Measurements from ENCODE around the gene TSPAN18. TPM values are rescaled to one million over a fixed set of nuclear protein-coding genes. Genes with fewer than 3 reads are reported as not detected.

The TSPAN18 gene
- total RNA-seq, 2 donors from 2014 or later: 41.4 to 65.8 TPM

DNA sequence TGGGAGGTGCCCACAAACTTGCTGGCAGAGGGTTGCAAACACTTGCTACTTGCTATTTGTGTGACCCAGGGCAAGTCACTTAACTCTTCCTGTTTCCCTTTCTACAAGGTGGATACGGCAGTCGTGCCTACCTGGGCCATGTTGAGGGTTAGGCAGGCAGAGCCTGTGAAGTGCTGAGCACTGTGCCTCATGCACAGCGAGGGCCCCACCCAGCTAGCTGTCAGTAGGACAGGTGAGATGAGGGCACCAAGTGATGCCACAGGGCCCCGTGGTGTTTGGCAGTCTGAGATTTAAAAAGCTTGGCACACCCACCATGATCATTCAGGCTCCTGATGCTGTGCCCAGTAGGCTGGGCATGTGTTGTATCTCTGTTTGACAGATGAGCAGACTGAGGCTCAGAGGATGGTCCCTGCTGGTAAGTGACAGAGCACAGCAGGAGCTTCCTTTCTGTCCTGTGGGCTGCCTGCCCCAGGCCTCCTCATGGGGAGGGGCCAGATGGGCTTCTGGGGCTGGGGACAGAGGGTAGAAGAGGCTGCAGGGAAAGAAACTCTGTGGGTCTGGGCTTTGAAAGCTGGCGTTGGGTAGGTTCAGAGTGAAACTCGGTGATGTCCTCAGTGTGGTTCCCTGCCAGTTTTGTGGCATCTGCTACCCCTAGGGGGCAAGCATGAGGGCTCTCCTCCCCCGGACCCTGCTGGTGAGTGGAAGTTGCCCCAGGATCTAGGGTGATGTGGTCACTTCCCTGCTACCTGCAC lies 59.3 kb downstream of the TSPAN18 start:
- DNase-seq (ENCODE audit: low spot score): no peak

DNA sequence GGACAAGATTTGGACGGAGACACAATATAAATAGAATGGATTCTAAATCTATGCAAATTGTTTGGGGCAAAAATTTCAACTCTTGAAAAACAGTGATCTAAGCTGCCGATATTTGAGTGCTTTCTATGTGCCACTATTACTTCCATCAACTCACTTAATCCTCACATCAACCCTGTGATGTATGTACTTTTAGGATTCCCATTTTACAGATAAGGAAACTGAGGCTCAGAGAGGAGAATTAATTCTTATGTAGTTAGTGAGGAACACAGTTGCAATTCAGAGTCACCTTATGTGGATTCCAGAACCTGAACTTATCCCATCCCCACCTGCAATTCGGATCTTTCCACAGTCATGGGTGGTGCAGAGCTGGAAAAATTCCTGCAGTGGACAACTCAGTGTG lies 60.3 kb downstream of the TSPAN18 start:
- DNase-seq (ENCODE audit: low spot score): no peak
- intact Hi-C loops (cut with DNase I): no loop called here

More for the DNA sequence above, 59.3 kb downstream of the TSPAN18 start:
- intact Hi-C loops (cut with DNase I): no loop called here

DNA sequence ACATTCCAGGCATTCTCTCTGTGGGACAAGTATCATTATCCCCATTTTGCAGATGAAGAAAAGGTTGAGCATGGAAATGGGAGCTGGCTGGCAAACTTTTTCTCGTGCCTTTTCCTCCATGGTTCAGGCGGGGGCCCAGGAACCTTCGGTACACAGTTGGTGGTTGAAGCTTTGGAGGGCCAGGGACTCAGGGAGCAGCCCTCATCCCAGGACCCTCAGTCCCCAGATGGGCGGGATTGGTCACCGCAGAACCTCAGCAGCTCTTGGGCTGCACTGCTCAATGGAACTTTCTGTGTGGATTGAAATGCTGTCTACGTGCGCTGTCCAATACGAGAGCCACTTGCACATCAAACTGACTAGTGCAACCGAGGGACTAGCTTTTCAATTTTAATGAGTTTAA lies 61.2 kb downstream of the TSPAN18 start:
- intact Hi-C loops (cut with DNase I): no loop called here
- DNase-seq (ENCODE audit: low spot score): peak; percentile 36

DNA sequence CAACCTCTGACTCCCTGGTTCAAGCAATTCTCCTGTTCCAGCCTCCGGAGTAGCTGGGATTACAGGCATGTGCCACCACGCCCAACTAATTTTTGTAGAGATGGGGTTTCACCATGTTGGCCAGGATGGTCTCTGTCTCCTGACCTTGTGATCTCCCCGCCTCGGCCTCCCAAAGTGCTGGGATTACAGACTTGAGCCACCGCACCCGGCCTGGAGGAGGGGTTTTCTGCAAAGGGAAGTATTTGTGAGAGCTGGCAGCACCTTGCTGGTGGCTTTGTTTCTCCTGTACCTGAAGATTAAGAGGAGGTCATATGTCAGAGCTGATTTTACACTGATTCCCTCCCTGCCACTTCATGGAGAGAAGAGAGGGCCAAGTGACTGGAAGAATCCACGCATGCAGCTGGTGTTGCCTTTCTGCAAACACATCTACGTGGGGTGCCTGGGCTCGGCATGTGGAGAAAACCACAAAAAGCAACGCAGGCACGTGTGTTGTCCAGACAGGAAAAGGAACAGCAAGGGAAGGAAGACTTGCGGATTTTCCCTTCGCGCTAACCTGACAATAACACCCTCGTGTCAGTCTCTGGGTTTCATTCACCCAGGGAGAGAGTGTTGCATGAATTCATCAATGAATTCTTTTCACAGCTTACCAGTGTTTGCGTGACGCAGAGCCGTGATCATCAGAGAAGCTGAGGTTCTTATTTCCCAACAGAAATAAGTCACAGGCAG lies 61.9 kb downstream of the TSPAN18 start:
- intact Hi-C loops (cut with DNase I): no loop called here
- DNase-seq (ENCODE audit: low spot score): peak; percentile 64

DNA sequence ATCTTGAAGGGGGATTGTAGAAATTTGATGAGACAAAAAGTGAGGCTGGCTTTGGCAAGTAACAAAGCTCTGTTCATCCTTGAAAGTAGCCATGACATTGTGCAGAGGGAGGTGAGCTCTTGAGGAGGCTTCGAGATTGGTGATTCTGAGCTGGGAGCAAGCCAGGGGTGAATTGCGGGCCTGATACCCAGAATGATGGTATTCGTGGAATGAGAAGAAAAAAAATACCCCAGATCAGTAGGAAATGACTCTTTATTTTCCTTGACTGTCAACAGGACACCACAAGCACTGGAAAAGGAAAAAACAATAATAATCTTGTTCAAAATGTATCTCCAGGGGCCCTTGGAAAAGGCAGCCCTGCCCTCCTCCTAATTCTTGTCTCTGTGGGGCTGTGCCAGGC lies 62.7 kb downstream of the TSPAN18 start:
- intact Hi-C loops (cut with DNase I): no loop called here

DNA sequence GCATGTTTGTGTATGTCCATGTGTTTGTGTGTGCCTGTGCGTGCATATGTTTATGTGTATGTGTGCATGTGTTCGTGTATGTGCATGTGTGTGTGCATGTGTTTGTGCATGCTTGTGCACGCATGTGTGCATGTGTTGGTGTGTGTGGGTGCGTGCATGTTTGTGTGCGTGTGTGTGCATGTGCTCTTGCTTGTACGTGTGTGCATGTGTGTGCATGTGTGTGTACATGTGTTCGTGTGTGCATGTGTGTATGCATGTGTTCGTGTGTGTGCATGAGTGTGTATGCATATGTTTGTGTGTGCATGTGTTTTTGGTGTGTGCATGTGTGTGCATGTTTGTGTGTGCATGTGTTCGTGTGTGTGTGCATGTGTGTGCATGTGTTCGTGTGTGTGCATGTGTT lies 63.4 kb downstream of the TSPAN18 start:
- no peak for DNase-seq (ENCODE audit: low spot score)

More for the DNA sequence above, 62.7 kb downstream of the TSPAN18 start:
- DNase-seq (ENCODE audit: low spot score): peak; percentile 2

DNA sequence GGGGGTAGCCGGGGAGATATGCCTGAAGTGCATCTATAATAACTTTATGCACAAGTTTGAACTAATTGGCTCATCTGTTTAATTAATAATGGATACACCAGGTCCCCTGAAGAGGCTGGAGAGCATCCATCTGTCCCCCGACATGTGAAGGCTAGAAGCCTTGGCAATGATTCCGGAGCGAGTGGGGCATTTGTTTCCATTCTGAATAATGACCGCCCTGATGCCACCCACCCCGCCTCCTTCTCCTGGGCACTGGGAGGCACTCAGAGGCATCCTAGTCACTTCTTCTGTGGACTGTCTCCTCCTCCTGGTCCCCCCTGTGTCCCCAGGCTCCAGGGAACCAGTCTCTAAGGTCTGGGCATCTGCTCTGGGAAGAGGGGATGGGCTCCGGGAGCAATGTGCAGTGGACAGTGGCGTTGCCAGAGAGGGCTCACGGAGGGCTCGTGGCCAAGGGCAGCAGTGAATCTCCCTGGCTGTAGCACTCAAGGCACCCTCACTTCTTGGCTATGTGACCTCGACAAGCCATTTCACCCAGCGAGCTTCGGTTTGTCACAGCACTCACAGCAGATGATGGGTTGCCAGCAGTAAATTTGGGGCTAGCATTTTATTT lies 64.7 kb downstream of the TSPAN18 start:
- intact Hi-C loops (cut with DNase I): no loop called here
- peak; percentile 64 for DNase-seq (ENCODE audit: low spot score)

More for the DNA sequence above, 63.4 kb downstream of the TSPAN18 start:
- intact Hi-C loops (cut with DNase I): no loop called here

DNA sequence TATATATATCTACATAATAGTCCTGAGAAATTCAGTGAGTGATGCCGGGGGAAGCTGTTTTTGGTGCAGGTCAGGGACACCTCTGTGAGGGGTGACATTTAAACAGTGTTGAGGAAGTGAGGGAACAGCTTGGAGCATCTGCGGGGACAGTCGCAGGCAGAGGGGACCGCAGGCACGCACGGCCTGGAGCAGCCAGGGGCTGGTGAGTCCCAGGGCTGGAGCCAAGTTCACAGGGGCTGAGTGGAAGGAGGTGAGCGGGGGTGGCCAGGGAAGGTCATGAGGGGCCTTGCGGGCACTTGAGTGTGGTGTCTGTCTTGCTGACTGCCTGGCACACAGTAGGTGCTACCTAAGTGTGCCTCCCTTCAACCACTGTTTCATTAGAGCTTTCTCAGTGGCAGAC lies 65.4 kb downstream of the TSPAN18 start:
- intact Hi-C loops (cut with DNase I): no loop called here
- DNase-seq (ENCODE audit: low spot score): no peak

DNA sequence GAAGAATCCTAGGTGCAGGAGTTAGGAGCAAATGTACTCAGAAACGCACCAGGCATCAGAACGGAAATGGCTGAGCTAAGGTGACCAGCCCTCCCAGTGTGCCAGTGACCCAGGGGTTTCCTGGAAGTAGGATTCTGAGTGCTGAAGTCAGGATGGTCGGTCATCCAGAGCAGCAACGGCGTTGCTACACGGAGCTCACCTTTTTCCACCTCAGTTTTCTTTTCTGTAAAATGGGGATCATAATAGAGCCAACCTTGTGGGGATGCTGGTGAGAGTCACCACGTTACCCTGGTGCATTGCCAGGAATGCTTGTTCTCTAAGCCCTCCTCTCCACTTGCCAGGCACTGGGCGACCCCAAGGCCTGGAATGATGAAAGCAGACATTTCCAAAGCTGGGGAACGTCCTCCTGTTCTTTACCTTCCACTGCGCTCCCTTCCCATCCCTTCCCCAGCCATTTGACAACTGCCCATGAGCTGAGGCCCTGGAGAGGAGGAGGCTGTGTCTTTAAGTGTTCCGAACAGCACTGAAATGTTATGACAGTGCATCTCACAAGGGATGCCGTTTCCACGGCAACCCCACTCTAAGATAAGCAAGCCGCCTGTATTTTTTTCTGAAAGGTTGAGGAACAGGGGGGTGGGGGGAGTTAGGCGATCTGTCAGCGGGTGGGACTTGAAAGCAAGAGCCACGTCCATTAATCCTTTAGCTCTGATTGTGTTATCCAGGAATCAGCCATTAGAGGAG lies 66.8 kb downstream of the TSPAN18 start:
- intact Hi-C loops (cut with DNase I): no loop called here
- no peak for DNase-seq (ENCODE audit: low spot score)

DNA sequence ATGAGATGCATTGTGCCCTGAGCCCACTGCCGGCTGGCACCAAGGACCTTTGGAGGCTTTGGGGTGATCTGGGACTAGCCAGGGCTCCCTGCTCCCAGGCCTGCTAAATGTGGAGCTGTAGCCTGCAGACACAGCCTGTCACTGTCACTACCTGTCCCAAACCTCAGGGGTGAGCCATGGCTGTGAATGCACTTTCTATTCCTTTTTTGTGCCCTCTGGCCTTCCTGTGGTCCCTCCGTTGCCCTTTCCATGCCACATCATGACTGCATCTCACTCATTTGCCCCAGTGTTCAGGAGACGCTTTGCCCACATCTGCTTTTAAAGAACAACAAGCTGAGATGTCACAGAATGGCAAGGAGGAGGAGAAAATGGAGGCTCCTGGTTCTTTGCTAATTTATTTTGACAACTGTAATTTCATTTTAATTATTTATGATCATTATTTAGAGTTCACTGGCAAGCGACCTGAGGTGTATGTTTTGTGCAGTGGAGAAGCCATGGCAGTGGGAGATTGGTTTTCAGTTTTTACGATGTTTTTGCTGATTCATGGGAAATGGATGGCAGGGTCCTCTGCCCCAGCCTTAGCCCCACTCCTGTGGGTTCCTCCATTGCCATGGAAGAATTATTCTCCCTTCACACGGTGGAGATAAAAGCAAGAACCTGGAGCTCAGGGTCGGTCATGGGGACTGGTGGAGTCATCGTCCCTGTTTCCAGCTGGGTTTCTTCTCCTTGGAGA lies 69.2 kb downstream of the TSPAN18 start:
- DNase-seq (ENCODE audit: low spot score): no peak
- intact Hi-C loops (cut with DNase I): no loop called here

DNA sequence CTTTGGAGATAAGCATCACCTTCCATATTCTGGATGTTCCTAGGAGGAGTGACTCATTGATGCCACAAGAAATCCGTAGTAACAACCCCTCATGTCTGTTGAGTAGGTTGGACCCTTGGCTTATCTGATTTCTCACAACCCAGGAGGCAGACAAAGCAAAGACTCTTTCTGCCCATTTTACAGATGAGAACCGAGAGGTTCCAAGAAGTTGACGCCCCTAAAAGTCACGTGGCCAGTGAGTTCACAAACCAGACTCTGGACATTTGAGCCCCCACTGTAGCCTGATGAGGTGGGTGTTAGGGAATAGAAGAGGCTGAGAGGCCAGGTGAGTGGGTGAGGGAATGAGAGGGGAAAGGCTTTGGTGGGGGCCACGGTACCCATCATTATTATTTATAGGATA lies 70.3 kb downstream of the TSPAN18 start:
- no peak for DNase-seq (ENCODE audit: low spot score)
- intact Hi-C loops (cut with DNase I): no loop called here

DNA sequence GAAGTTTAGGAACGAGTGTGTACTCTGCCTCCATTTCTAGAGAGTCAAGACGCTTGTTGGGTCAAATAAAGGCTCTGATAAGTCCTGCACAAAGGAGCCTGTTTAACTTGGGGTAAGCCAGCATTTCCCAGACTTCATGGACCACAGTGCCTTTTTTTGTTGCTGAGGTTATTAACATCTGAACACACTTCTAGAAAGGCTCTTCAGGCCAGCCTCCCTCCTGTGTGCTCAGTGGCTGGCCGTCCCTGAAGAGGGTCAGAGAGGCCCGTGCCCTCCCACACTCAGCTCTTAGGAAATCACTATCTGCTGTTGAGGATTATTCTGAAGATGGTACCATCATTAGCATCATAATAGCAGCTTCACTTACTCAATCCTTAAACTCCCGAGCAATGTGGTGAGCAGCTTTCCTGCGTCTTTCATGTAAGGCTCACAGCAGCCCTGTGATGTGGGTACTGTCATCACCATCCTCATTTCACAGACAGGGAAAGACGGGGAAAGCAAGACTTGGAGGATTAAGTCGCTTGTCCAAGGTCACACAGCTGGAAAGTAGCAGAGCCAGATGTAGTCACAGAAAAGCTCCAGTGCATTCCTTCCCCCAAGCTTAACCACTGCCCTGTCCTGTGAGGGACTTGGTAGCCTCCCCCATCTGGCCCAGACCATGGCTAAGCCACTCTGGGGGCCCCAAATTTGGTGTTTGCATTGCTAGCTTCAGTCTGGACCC lies 71.3 kb downstream of the TSPAN18 start:
- intact Hi-C loops (cut with DNase I): no loop called here
- no peak for DNase-seq (ENCODE audit: low spot score)

DNA sequence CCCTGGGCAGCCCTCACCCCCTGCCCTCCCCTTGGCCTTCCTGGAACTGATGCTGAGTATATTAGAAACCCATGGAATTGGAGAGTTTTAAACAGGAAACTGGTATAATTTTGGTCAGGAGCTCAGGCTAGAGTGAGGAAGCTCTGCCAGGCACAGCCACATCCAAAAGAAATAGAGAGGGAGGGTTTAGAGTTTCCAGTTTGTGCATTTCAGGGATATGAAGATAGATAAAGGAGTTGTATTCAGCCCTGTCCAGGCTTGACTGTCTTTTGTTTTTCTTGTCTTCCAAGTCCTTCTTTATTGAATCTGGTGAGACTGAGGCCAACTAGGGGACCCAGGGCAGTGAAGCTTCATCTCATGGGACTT lies 71.8 kb downstream of the TSPAN18 start:
- intact Hi-C loops (cut with DNase I): no loop called here
- DNase-seq (ENCODE audit: low spot score): no peak

DNA sequence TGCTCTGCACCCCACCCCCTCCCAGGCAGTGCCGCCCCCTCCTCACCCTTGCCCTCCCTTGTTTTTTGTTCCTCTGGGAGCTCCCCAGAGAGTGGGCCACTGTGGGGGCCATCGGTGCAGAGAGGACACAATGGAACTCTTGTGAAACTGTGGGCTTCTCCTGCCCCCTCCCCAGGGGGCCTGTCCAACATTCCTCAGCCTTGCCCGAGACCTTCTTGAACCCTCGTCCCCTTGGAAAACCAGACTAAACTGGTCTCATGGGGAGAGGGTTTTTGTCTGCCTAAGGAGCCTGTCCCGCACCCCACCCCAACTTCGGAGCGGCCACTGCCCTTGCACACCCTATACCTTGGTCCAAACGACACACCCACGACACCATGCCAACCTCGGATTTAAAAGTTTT lies 72.2 kb downstream of the TSPAN18 start:
- no peak for DNase-seq (ENCODE audit: low spot score)
- intact Hi-C loops (cut with DNase I): no loop called here

DNA sequence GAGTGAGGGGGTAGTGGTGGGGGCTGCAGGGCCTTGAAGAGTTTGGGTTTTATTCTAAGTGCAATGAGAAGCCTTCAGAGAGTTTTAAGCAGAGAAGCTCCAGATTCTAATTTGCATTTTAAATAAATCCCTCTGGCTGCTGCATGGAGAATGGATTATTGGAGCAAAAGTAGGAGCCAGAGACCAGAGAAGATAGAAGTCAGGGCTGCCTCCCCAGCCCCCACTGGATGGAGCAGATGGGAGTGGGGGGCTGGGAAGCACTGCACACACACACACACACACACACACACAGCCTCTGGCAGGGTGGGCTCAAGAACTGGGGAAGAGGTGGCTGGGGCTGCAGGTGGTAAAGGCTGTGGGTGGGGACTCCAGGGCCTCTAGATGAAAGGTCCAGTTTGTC lies 75.6 kb downstream of the TSPAN18 start:
- intact Hi-C loops (cut with DNase I): loop anchor here in 1 of 2 donors (5.0 kb wide), 1 partner anchor 865 kb away; the partner anchor contains the start of gene CHST1
- no peak for DNase-seq (ENCODE audit: low spot score)

DNA sequence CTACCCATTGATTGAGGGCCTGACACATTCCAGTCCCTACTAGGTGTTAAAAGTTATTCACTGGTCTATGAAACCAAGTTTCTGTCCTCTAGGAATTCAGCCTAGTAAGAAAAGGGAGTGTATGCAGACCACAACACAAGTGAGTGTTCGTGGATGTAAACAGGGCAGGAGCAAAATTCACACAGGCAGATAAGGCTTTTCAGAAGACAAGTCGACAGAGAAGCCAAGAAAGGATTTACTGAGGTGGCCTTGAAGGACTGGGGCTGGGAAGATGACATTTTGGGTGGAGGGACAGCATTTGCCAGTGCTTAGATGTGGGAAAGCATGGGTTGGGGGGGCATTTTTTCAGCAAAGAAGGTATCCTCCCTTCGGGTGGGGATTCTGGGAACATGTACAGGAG lies 76.2 kb downstream of the TSPAN18 start:
- intact Hi-C loops (cut with DNase I): loop anchor here in 1 of 2 donors (5.0 kb wide), 1 partner anchor 864 kb away; the partner anchor contains the start of gene CHST1
- no peak for DNase-seq (ENCODE audit: low spot score)

DNA sequence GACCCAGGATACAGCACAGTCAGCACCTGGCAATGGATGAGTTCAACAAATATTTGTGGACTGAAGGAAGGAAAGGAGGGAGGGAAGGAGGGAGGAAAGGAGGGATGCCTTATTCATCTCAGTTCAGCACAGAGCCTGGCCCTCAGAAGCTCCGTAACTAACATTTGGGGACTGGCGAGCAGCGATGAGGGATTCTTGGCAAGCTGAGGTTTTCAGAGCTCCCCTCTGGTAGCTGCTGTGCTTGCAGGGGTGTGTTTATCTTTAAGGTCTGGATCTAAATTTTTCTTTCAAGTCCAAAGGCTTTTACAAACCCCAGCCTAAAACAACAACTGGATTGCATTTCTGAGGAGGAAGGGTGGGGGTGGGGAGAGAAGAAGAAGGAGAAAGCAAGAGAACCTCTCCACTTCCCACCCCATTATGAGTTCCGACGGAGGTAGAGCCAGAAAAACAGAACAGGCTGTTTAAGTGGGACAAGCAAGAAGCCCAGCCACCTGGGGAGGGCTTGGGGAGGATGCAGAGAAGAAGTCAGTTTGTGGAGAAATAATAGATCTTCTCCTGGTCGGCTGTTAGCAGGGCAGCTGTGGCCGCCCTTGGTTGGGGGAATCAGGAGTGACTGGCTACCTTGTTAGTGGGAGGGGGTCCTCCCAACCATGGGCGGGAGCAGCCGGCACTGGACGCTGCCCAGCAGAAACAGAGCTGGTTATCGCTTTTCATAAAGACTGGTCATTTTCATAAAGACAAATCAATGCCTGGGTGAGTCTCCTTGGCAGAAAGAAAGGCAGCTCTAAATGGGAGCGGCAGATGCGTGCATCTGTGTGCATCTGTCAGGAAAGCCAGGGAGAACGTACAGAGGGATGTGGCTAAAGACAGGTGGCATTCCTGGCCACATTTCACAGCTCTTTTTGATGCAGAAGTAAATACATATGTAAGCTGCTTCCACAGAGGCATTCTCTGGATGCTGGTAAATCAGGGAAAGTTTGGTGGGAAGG lies 78.0 kb downstream of the TSPAN18 start:
- no peak for DNase-seq (ENCODE audit: low spot score)
- intact Hi-C loops (cut with DNase I): loop anchor here in 1 of 2 donors (5.0 kb wide), 1 partner anchor 863 kb away; the partner anchor contains the start of gene CHST1
